HL-60 (cell line): Measurements from ENCODE around the gene ZNF281.

Source experiments
- CTCF ChIP-seq: IDR thresholded peaks from one replicate; pipeline ENCODE4 v1.5.1; 2011; ENCODE audit warnings: low read length, control low read depth, inconsistent platforms; ENCODE audit not compliant: insufficient read depth
- REST ChIP-seq: IDR thresholded peaks from 2 replicates; pipeline ENCODE4 v1.6.1; 2012; ENCODE audit warnings: low read depth; ENCODE audit not compliant: insufficient replicate concordance

- TF ChIP-seq REST (no peak), CTCF (no peak)
These were observed 30.4 kb downstream of the ZNF281 start for GRCh38 chr1:200379432-200379757.
